ENCODE measurements around the gene MYBBP1A.
"Not testable (repeated sequence)": the region's sequence is repeated elsewhere in the genome, so short reads cannot be mapped to it uniquely, and the experiment has no call there.

MYBBP1A gene

GRCh38 chr17:4584917-4585637, 29.9 kb upstream of the MYBBP1A start:
- H3K27me3 Mint-ChIP-seq: peaks cover 49 to 78% of the 10 kb centered on the region in 2 donors
- H3K9me3 Mint-ChIP-seq: no peaks in the 10 kb centered on the region
- H3K36me3 Mint-ChIP-seq (ENCODE audit: insufficient read depth): no peaks in the 10 kb centered on the region
- peak overlapping the region in 1 of 2 donors; percentile 35 for H3K4me3 Mint-ChIP-seq
- H3K27ac Mint-ChIP-seq: no peak overlapping the region
- H3K4me1 Mint-ChIP-seq (ENCODE audit: low read depth in 2 of 2): peaks cover 4 to 5% of the 10 kb centered on the region in 2 donors
- no peak for DNase-seq
- ATAC-seq (replicated peaks): no peak

GRCh38 chr17:4584101-4584916, 29.1 kb upstream of the MYBBP1A start, which contains the start of gene SMTNL2:
Gene SMTNL2 (plus strand): TSS chr17:4584529. CDS start chr17:4584606, 77 bp downstream.
- H3K36me3 Mint-ChIP-seq (ENCODE audit: insufficient read depth): no peaks in the 10 kb centered on the region
- H3K4me1 Mint-ChIP-seq (ENCODE audit: low read depth in 2 of 2): peaks cover 4 to 5% of the 10 kb centered on the region in 2 donors
- no peak for DNase-seq
- H3K4me3 Mint-ChIP-seq: peak within 1 kb of the TSS; percentile 68 to 71
- ATAC-seq (replicated peaks): peak; percentile 69
- H3K27me3 Mint-ChIP-seq: peaks cover 48 to 82% of the 10 kb centered on the region in 2 donors
- no peaks in the 10 kb centered on the region for H3K9me3 Mint-ChIP-seq
- no peak within 1 kb of the TSS for H3K27ac Mint-ChIP-seq

GRCh38 chr17:4583782-4584100, 28.6 kb upstream of the MYBBP1A start:
- H3K9me3 Mint-ChIP-seq: no peaks in the 10 kb centered on the region
- H3K27ac Mint-ChIP-seq: no peak overlapping the region
- H3K4me3 Mint-ChIP-seq: peak overlapping the region; percentile 68 to 71
- no peaks in the 10 kb centered on the region for H3K36me3 Mint-ChIP-seq (ENCODE audit: insufficient read depth)
- ATAC-seq (replicated peaks) (peak; percentile 54), DNase-seq (no peak)
- H3K27me3 Mint-ChIP-seq: peaks cover 48 to 79% of the 10 kb centered on the region in 2 donors
- H3K4me1 Mint-ChIP-seq (ENCODE audit: low read depth in 2 of 2): peaks cover 4 to 5% of the 10 kb centered on the region in 2 donors

- no peaks in the 10 kb centered on the region for H3K9me3 Mint-ChIP-seq
- H3K4me1 Mint-ChIP-seq (ENCODE audit: low read depth in 2 of 2): peaks cover 4% of the 10 kb centered on the region in 2 donors
- peak overlapping the region; percentile 68 to 71 for H3K4me3 Mint-ChIP-seq
- H3K27ac Mint-ChIP-seq: no peak overlapping the region
- H3K36me3 Mint-ChIP-seq (ENCODE audit: insufficient read depth): no peaks in the 10 kb centered on the region
- H3K27me3 Mint-ChIP-seq: peaks cover 48 to 74% of the 10 kb centered on the region in 2 donors
- ATAC-seq (replicated peaks): no peak
- no peak for DNase-seq
Observed at GRCh38 chr17:4583206-4583605, 28.0 kb upstream of the MYBBP1A start.

- H3K4me1 Mint-ChIP-seq (ENCODE audit: low read depth in 2 of 2): peaks cover 3 to 4% of the 10 kb centered on the region in 2 donors
- H3K27ac Mint-ChIP-seq: no peak overlapping the region
- ATAC-seq (replicated peaks) (no peak), DNase-seq (no peak)
- no peaks in the 10 kb centered on the region for H3K9me3 Mint-ChIP-seq
- H3K4me3 Mint-ChIP-seq: no peak overlapping the region
- no peaks in the 10 kb centered on the region for H3K36me3 Mint-ChIP-seq (ENCODE audit: insufficient read depth)
- H3K27me3 Mint-ChIP-seq: peaks cover 48 to 70% of the 10 kb centered on the region in 2 donors
Observed at GRCh38 chr17:4582691-4583090, 27.5 kb upstream of the MYBBP1A start.

- peaks cover 48 to 68% of the 10 kb centered on the region in 2 donors for H3K27me3 Mint-ChIP-seq
- no peak overlapping the region for H3K27ac Mint-ChIP-seq
- H3K36me3 Mint-ChIP-seq (ENCODE audit: insufficient read depth): no peaks in the 10 kb centered on the region
- H3K9me3 Mint-ChIP-seq: no peaks in the 10 kb centered on the region
- no peak overlapping the region for H3K4me3 Mint-ChIP-seq
- peaks cover 3 to 4% of the 10 kb centered on the region in 2 donors for H3K4me1 Mint-ChIP-seq (ENCODE audit: low read depth in 2 of 2)
- no peak for DNase-seq
- no peak for ATAC-seq (replicated peaks)
Observed at GRCh38 chr17:4582101-4582501, 26.9 kb upstream of the MYBBP1A start.

- peaks cover 33 to 60% of the 10 kb centered on the region in 2 donors for H3K27me3 Mint-ChIP-seq
- no peaks in the 10 kb centered on the region for H3K9me3 Mint-ChIP-seq
Observed at GRCh38 chr17:4580291-4580690, 25.1 kb upstream of the MYBBP1A start.

GRCh38 chr17:4579678-4580077, 24.5 kb upstream of the MYBBP1A start:
- peaks cover 3% of the 10 kb centered on the region for H3K36me3 Mint-ChIP-seq (ENCODE audit: insufficient read depth)
- no peak overlapping the region for H3K4me3 Mint-ChIP-seq
- H3K9me3 Mint-ChIP-seq: no peaks in the 10 kb centered on the region
- H3K27me3 Mint-ChIP-seq: peaks cover 29 to 55% of the 10 kb centered on the region in 2 donors
- no peak for DNase-seq
- peaks cover 3 to 4% of the 10 kb centered on the region in 2 donors for H3K4me1 Mint-ChIP-seq (ENCODE audit: low read depth in 2 of 2)
- H3K27ac Mint-ChIP-seq: no peak overlapping the region
- no peak for ATAC-seq (replicated peaks)

More at GRCh38 chr17:4580291-4580690, 25.1 kb upstream of the MYBBP1A start:
- Mint-ChIP-seq H3K4me3 (no peak overlapping the region), H3K4me1 (ENCODE audit: low read depth in 2 of 2) (peaks cover 3 to 4% of the 10 kb centered on the region in 2 donors), H3K36me3 (ENCODE audit: insufficient read depth) (peaks cover 1% of the 10 kb centered on the region), H3K27ac (no peak overlapping the region)
- ATAC-seq (replicated peaks) (no peak), DNase-seq (no peak)

- not testable (repeated sequence) for H3K27ac Mint-ChIP-seq; H3K36me3 Mint-ChIP-seq (ENCODE audit: insufficient read depth); ATAC-seq (replicated peaks); H3K4me1 Mint-ChIP-seq (ENCODE audit: low read depth in 2 of 2); H3K9me3 Mint-ChIP-seq; H3K4me3 Mint-ChIP-seq; DNase-seq
- H3K27me3 Mint-ChIP-seq: peaks cover 22 to 48% of the 10 kb centered on the region in 2 donors
Observed at GRCh38 chr17:4578349-4578748, 23.2 kb upstream of the MYBBP1A start.

GRCh38 chr17:4577386-4577993, 22.3 kb upstream of the MYBBP1A start:
- Mint-ChIP-seq H3K4me1 (ENCODE audit: low read depth in 2 of 2) (peaks cover 0 to 4% of the 10 kb centered on the region in 2 donors), H3K36me3 (ENCODE audit: insufficient read depth) (peaks cover 3% of the 10 kb centered on the region), H3K27me3 (peaks cover 14 to 39% of the 10 kb centered on the region in 2 donors), H3K4me3 (no peak overlapping the region), H3K27ac (no peak overlapping the region), H3K9me3 (no peaks in the 10 kb centered on the region)
- no peak for ATAC-seq (replicated peaks)
- DNase-seq: no peak

GRCh38 chr17:4576729-4577322, 21.6 kb upstream of the MYBBP1A start:
- Mint-ChIP-seq H3K36me3 (ENCODE audit: insufficient read depth) (peaks cover 3% of the 10 kb centered on the region), H3K27ac (no peak overlapping the region), H3K9me3 (no peaks in the 10 kb centered on the region), H3K4me1 (ENCODE audit: low read depth in 2 of 2) (peaks cover 0 to 4% of the 10 kb centered on the region in 2 donors), H3K27me3 (peaks cover 7 to 32% of the 10 kb centered on the region in 2 donors), H3K4me3 (no peak overlapping the region)
- ATAC-seq (replicated peaks): no peak
- no peak for DNase-seq

GRCh38 chr17:4576161-4576558, 21.0 kb upstream of the MYBBP1A start:
- no peaks in the 10 kb centered on the region for H3K9me3 Mint-ChIP-seq
- H3K4me1 Mint-ChIP-seq (ENCODE audit: low read depth in 2 of 2): peaks cover 0 to 4% of the 10 kb centered on the region in 2 donors
- peaks cover under 1 to 26% of the 10 kb centered on the region in 2 donors for H3K27me3 Mint-ChIP-seq
- H3K27ac Mint-ChIP-seq: peak overlapping the region in 1 of 2 donors; percentile 46
- peaks cover 3% of the 10 kb centered on the region for H3K36me3 Mint-ChIP-seq (ENCODE audit: insufficient read depth)
- no peak for ATAC-seq (replicated peaks)
- DNase-seq: no peak
- no peak overlapping the region for H3K4me3 Mint-ChIP-seq

GRCh38 chr17:4574448-4575045, 19.4 kb upstream of the MYBBP1A start:
- H3K4me3 Mint-ChIP-seq: no peak overlapping the region
- no peak overlapping the region for H3K27ac Mint-ChIP-seq
- peaks cover 0 to 21% of the 10 kb centered on the region in 2 donors for H3K27me3 Mint-ChIP-seq
- DNase-seq: no peak
- H3K4me1 Mint-ChIP-seq (ENCODE audit: low read depth in 2 of 2): peaks cover 4% of the 10 kb centered on the region in 2 donors
- ATAC-seq (replicated peaks): no peak
- H3K36me3 Mint-ChIP-seq (ENCODE audit: insufficient read depth): peaks cover 3% of the 10 kb centered on the region
- H3K9me3 Mint-ChIP-seq: no peaks in the 10 kb centered on the region
